Sigmoid colon (tissue), 4 donors: Measurements from ENCODE around the gene DRGX.

Experiments
- CTCF ChIP-seq, 4 experiments: fragments of 450-650 bp in 3 of 4; fragments of 200-600 bp in 1 of 4; IDR thresholded peaks; one replicate each; pipeline ENCODE4 v1.5.1; 2016 to 2019; ENCODE audit warnings: antibody characterized with exemption in 4 of 4, mild to moderate bottlenecking in 3 of 4, moderate library complexity in 2 of 4
- EP300 ChIP-seq, 4 donors: sonication (generic); formaldehyde crosslinking; IDR thresholded peaks; one replicate each; pipeline ENCODE4 v1.6.1; 2017; ENCODE audit warnings: antibody characterized with exemption in 4 of 4
- POLR2A ChIP-seq, 2 donors: fragments of 450-650 bp; IDR thresholded peaks; one replicate each; pipeline ENCODE4 v1.6.1; 2016; ENCODE audit warnings: antibody characterized with exemption in 2 of 2, mild to moderate bottlenecking in 2 of 2, moderate library complexity in 2 of 2
- POLR2AphosphoS5 ChIP-seq, 4 donors: sonication (generic); formaldehyde crosslinking; IDR thresholded peaks; one replicate each; pipeline ENCODE4 v1.6.1; 2017; ENCODE audit warnings: antibody characterized with exemption in 4 of 4

GRCh38 chr10:49327036-49327813 lies 68.7 kb downstream of the DRGX start:
- no peak for TF ChIP-seq CTCF (IDR thresholded peaks at IDR 0.05)
- TF ChIP-seq POLR2A (IDR thresholded peaks at IDR 0.05), result no peak
- TF ChIP-seq EP300 (IDR thresholded peaks at IDR 0.05), result no peak
- TF ChIP-seq POLR2AphosphoS5 (IDR thresholded peaks at IDR 0.05), result no peak
